AG09319 (cell line): ENCODE measurements around the gene ATRNL1.
"Not testable (repeated sequence)": the region's sequence is repeated elsewhere in the genome, so short reads cannot be mapped to it uniquely, and the experiment has no call there.

Experiments used
- DNase-seq: peaks from one replicate; pipeline ENCODE4 v3.0.0-alpha.2; 2010; ENCODE audit warnings: low read depth; ENCODE audit errors: extremely low read depth
- TF ChIP-seq, protein P1 (sequence below): IDR thresholded peaks from 2 replicates; pipeline ENCODE4 v1.5.1; 2011; ENCODE audit warnings: low read depth, mild to moderate bottlenecking, inconsistent platforms, low read length, moderate library complexity

Gene ATRNL1

DNA sequence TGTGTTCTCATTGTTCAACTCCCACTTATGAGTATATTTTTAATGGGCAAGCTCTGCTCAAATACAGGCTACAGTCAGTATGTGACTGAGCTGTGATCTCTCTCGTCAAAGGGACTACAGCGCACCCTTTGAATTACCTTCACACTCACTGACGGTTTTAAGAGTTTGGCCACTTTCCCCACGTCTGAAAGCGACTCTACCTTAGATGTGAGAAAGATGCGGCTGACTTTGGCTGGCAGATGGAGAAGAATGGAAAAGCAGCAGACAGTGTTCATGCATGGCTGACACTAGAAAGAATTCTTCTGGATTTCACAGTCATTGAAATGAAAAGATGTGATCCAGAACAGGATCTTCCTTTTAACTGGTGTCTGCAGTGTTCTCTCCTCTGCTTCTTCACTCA lies 2.0 kb upstream of the ATRNL1 start:
- TF ChIP-seq, protein P1, sequence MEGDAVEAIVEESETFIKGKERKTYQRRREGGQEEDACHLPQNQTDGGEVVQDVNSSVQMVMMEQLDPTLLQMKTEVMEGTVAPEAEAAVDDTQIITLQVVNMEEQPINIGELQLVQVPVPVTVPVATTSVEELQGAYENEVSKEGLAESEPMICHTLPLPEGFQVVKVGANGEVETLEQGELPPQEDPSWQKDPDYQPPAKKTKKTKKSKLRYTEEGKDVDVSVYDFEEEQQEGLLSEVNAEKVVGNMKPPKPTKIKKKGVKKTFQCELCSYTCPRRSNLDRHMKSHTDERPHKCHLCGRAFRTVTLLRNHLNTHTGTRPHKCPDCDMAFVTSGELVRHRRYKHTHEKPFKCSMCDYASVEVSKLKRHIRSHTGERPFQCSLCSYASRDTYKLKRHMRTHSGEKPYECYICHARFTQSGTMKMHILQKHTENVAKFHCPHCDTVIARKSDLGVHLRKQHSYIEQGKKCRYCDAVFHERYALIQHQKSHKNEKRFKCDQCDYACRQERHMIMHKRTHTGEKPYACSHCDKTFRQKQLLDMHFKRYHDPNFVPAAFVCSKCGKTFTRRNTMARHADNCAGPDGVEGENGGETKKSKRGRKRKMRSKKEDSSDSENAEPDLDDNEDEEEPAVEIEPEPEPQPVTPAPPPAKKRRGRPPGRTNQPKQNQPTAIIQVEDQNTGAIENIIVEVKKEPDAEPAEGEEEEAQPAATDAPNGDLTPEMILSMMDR = no peak
- DNase-seq = no peak

DNA sequence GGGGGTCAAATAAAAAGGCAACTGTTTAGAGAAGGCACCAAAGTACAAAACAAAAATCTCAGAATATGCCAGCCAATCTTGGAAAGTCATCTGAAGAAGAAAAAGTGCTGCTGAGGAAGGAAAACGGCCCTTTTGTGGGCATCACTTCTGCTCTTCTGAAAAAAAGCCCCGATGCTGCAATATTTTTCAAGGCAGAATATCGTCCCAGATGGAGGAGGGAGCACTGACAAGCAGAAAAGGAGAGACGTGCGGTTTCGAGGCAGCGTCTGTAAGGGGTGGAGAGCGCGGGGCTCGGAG lies 959 bp upstream of the ATRNL1 start:
- no peak for DNase-seq
- TF ChIP-seq, protein P1 = no peak

DNA sequence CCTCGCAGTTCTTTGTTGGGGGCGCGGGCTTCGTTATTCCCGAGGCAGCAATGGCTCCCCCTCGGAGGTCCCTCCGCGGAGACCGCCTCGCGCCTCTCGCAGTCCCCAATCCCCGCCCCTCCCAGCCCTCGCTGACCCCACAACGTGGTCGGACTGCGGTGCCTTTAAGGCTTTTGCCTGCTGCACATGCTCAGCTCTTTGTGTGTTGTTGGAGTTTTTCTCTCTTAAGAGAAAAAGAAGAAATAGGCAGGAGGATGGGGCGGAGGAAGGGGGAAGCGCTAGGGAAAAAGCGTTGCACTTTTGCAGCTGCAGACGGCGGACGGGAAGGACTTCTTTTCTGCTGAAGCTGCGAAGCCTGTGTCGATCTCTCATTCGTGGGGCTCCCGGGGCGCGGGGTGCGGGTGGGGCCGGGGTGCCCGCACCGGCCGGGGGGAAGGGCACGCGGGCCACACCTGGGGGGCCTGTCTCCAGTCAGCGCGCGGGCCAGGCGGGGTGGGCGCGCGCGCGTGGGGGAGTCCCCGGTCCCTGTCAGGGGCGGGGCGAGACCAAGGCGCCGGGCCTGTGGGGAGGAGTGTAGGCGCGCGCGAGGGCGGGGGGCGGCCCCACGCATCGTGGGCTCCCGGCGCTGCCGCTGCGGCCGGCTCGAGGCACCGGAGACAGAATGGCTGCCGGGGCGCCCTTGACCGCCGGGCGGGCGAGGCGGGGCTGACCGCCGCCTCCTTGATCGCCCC lies 445 bp upstream of the ATRNL1 start:
- TF ChIP-seq, protein P1 = no peak
- no peak for DNase-seq

DNA sequence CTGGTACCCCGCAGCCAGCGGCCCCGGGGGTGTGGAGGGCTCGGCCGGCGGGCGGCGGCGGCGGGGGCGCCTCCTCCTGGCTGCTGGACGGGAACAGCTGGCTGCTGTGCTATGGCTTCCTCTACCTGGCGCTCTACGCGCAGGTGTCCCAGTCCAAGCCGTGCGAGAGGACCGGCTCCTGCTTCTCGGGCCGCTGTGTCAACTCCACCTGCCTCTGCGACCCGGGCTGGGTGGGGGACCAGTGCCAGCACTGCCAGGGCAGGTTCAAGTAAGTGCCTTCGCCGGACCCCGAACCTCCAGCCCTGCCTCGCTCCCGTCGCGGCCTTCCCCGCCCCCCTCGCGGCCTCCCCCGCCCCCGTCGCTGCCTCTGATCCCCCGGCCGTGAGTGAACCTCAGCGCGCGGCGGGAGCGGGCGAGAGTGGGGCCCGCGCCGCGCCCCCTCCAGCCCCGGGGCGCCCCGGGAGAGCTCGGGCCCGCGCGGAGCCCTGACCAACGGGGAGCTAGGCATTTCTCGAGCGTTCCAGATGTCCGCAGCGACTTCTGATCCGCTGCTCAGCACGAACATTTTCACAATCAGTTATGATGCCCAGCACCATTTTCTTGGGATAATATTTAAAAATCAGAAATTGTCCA lies 727 bp downstream of the ATRNL1 start:
- TF ChIP-seq, protein P1 = no peak
- DNase-seq = no peak

DNA sequence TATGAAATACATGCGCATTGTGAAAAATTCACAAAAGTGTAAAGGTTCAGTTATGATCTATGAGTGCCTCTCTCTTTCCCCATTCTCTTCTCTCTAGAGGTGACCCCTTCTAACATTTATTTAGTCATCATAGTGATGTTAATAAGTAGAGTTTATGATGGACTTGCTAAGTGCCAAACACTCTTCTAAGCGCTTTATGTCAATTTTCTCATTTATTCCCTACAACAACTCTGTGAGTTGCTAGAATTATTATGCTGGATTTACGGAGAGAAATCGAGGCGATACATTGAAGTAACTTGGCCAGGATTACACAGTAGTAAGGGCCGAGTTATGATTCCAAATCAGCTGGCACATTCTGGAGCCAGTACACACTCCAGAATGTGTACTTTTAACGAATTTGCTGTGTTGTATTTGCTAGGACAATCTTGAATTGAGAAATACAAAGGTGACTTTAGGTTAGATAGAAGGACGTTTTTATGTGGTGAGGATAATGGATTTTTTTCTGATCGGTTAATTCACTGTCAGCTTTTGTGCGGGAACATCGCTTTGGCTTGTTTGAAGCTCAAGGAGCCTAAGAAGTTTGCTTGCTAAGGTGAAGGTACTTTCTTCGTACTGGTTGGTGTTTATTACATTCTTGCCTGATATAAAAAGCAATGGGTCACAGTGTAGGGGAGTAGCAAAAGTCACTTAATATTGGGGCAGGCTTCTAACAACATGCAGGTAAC lies 1.4 kb downstream of the ATRNL1 start:
- TF ChIP-seq, protein P1 = no peak
- no peak for DNase-seq

DNA sequence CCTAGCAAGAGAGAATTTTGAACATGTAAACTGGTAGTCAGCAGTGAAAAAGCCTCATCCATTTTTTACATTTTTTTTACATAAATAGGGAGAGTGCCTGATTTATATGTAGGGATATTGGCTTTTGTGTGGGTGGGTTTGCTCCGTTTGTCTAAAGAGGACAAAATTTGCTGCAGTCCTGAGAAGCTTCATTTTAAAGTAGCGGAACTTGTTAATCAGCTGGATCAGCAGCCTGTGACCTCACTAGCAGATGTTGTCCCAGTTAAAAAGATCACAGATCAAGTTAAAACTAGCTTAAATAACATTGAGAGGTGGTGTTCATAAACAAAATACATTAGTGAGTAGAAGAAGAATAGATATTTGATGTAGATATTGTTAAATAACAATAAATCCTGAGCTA lies 2.6 kb downstream of the ATRNL1 start:
- no peak for DNase-seq
- TF ChIP-seq, protein P1 = no peak

DNA sequence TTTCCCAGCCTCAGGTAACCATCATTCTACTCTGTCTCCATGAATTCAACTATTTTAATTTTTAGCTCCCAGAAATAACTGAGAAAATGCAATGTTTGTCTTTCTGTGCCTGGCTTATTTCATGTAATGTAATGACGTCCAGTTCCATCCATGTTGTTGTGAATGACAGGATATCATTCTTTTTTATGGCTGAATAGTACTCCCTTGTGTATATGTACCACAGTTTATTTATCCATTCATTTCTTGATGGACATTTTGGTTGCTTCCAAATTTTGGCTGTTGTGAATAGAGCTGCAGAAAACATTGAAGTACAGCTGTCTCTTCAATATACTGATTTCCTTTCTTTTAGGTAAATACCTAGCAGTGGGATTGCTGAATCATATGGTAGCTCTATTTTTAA lies 10.5 kb downstream of the ATRNL1 start:
- no peak for DNase-seq
- TF ChIP-seq, protein P1 = no peak

DNA sequence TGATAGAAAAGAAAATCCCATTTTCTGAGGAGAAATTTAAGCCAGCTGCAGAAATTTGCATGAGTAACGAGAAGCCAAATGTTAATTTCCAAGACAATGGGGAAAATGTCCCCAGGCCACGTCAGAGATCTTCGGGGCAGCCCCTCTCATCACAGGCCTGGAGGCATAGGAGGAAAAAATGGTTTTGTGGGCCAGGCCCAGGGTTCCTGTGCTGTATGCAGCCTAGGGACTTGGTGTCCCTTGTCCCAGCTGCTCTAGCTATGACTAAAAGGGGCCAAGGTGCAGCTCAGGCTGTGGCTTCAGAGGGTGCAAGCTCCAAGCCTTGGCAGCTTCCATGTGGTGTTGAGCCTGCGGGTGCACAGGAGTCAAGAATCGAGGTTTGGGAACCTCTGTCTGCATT lies 12.2 kb downstream of the ATRNL1 start:
- not testable (repeated sequence) for DNase-seq
